ENCODE measurements around the gene PPFIBP2.

The PPFIBP2 gene

GRCh38 chr11:7692426-7692825 lies 178.6 kb downstream of the PPFIBP2 start:
- DNase-seq (ENCODE audit: low read depth, low spot score) = no peak

- DNase-seq (ENCODE audit: low read depth, low spot score) = no peak
Observed at GRCh38 chr11:7694235-7694634, 180.4 kb downstream of the PPFIBP2 start.

- no peak for DNase-seq (ENCODE audit: low read depth, low spot score)
Observed at GRCh38 chr11:7696424-7696823, 182.6 kb downstream of the PPFIBP2 start.

Data from smooth muscle cell of the brain vasculature (primary cell).